Sigmoid colon (tissue), 7 donors: ENCODE measurements around the gene TCP11L2. TPM values are rescaled to one million over a fixed set of nuclear protein-coding genes. Genes with fewer than 3 reads are reported as not detected.
A peak's percentile ranks its signal among the peaks of the same experiment; 100 is the strongest.
"Not testable (repeated sequence)": the region's sequence is repeated elsewhere in the genome, so short reads cannot be mapped to it uniquely, and the experiment has no call there.

Experiments
- DNase-seq: peaks from one replicate; pipeline ENCODE4 v3.0.0-alpha.2; 2019
- H3K27ac ChIP-seq, 4 donors: fragments of 200-600 bp; sonication (generic); one replicate each; pipeline ENCODE4 v1.5.1; 2016 to 2019; ENCODE audit warnings: mild to moderate bottlenecking in 1 of 4
- H3K27me3 ChIP-seq, 3 donors: fragments of 200-600 bp; sonication (generic); one replicate each; pipeline ENCODE4 v1.5.1; 2019; ENCODE audit warnings: mild to moderate bottlenecking in 1 of 3
- H3K36me3 ChIP-seq, 4 donors: fragments of 200-600 bp; sonication (generic); one replicate each; pipeline ENCODE4 v1.5.1; 2016 to 2019
- H3K4me1 ChIP-seq, 4 donors: fragments of 200-600 bp; sonication (generic); one replicate each; pipeline ENCODE4 v1.5.1; 2017 to 2019
- H3K4me3 ChIP-seq, 4 donors: fragments of 200-600 bp; sonication (generic); one replicate each; pipeline ENCODE4 v1.5.1; 2017 to 2019; ENCODE audit warnings: mild to moderate bottlenecking in 2 of 4, moderate library complexity in 1 of 4
- H3K9me3 ChIP-seq, 4 donors: fragments of 200-600 bp in 3 of 4; sonication (generic) in 3 of 4; one replicate each; pipeline versions ENCODE4 v1.5.1 to v1.6.1; 2013 to 2019
- CTCF ChIP-seq, 4 experiments: fragments of 450-650 bp in 3 of 4; fragments of 200-600 bp in 1 of 4; IDR thresholded peaks; one replicate each; pipeline ENCODE4 v1.5.1; 2016 to 2019; ENCODE audit warnings: antibody characterized with exemption in 4 of 4, mild to moderate bottlenecking in 3 of 4, moderate library complexity in 2 of 4
- EP300 ChIP-seq, 4 donors: sonication (generic); formaldehyde crosslinking; IDR thresholded peaks; one replicate each; pipeline ENCODE4 v1.6.1; 2017; ENCODE audit warnings: antibody characterized with exemption in 4 of 4
- POLR2A ChIP-seq, 2 donors: fragments of 450-650 bp; IDR thresholded peaks; one replicate each; pipeline ENCODE4 v1.6.1; 2016; ENCODE audit warnings: antibody characterized with exemption in 2 of 2, mild to moderate bottlenecking in 2 of 2, moderate library complexity in 2 of 2
- POLR2AphosphoS5 ChIP-seq, 4 donors: sonication (generic); formaldehyde crosslinking; IDR thresholded peaks; one replicate each; pipeline ENCODE4 v1.6.1; 2017; ENCODE audit warnings: antibody characterized with exemption in 4 of 4
- WGBS, 2 donors: extraction: QIAGEN DNeasy Blood & Tissue Kit; methylation state at CpG; one replicate each; pipeline ENCODE4 v1.1.7; 2013; 5-methylcytosine and 5-hydroxymethylcytosine counted together
- intact Hi-C: fragments of 100-400 bp; cut with DNase I; formaldehyde crosslinking; loops from one replicate; pipeline ENCODE4 v1.15.1; 2023
- polyA plus RNA-seq, 3 donors: library from polyadenylated mRNA; stranded (reverse); fragments of 200-250 nt; gene quantifications; one replicate each; pipeline ENCODE4 v1.2.3, GENCODE V29; 2013
- total RNA-seq, 4 donors: library from RNA; depleted of rRNA; stranded (reverse); fragments of >200 nt; gene quantifications; one replicate each; pipeline ENCODE4 v1.1.0, GENCODE V29; 2016
- donor health status: healthy with polysubstance abuse.
- donor health status: Bipolar disorder and iron deficiency.
- donor health status: healthy.

Gene TCP11L2
- total and polyA plus RNA-seq, 7 donors: 3.0 to 53.5 (median 38.4) TPM

- Histone ChIP-seq H3K4me1 (no peaks in the 10 kb centered on the region), H3K36me3 (no peaks in the 10 kb centered on the region), H3K27ac (no peak overlapping the region), H3K9me3 (no peaks in the 10 kb centered on the region), H3K4me3 (no peak overlapping the region), H3K27me3 (no peaks in the 10 kb centered on the region)
- intact Hi-C loops: loop anchor here (1.0 kb wide), 1 partner anchor 55 kb away; no protein-coding TSS in a partner anchor
- peak; percentile 67 for DNase-seq
- 9 to 41% methylated on average over 7 of the region's 7 CpGs for WGBS, 2 donors
- TF ChIP-seq CTCF (IDR thresholded peaks at IDR 0.05) (peak; percentile 44 to 61 (median 60)), POLR2A (IDR thresholded peaks at IDR 0.05) (no peak)
Measured at GRCh38 chr12:106282457-106283097, 20.0 kb upstream of the TCP11L2 start.

DNA sequence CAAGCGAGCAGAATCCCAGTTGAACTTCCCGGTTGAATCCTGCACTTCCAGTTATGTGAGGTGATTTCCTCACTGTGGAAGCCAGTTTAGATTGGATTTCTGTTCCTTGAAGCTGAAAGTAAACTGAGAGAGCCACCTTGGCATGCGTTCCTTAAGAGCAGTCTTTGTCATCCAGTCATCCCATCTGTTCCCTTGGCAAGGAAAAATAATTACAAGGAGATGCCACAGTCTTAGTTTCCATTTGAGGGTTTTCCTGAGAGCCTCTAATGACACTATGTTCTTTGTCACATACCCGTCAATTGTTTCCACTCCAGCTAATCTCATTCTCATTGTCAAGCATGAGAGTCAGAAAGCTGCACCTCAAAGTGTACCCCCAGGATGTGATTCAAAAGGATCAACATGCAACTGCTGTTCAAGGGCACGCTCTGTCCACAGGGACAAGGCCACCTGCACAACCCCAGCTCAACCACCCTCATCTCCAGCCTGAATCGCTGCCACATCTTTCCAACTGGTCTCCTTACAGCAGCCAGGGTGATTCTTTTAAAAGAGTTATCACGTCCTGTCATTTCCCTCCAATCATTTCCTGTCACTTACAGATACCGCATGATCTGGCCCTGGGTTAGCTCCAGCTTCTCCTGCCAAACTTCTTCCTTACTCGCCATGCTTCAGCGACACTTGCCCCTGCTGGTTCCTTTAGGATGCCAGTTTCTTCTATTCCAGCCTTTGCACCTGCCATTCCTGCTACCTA, 18.0 kb upstream of the TCP11L2 start:
- TF ChIP-seq POLR2A (IDR thresholded peaks at IDR 0.05) (no peak), POLR2AphosphoS5 (IDR thresholded peaks at IDR 0.05) (no peak), EP300 (IDR thresholded peaks at IDR 0.05) (no peak), CTCF (IDR thresholded peaks at IDR 0.05) (no peak)
- no peaks in the 10 kb centered on the region for H3K9me3 ChIP-seq
- DNase-seq: no peak
- intact Hi-C loops: no loop called here
- no peaks in the 10 kb centered on the region for H3K4me1 ChIP-seq
- no peak overlapping the region for H3K27ac ChIP-seq
- no peaks in the 10 kb centered on the region for H3K27me3 ChIP-seq
- H3K4me3 ChIP-seq: no peak overlapping the region
- WGBS, 2 donors: 57 to 67% methylated on average over 10 of the region's 10 CpGs
- H3K36me3 ChIP-seq: no peaks in the 10 kb centered on the region

DNA sequence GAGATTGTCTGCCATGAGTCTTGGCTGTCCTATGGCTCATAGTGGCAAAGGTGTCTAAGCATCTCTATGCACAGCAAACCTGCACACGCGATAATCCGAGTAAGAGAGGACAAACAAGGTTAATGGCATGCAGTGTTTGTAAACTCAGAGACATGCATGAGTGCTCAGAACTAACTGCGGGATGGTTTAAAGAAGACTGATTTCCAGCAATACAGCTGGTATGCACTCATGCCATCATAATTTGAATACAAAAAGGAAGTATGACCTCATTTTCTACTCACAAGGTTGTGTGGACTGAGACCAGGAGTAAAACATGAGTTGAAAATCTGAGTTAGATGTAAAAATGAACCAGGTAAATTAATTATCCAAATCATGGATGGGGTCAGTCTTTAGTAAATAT, 16.6 kb upstream of the TCP11L2 start:
- no peaks in the 10 kb centered on the region for H3K4me1 ChIP-seq
- H3K27me3 ChIP-seq: no peaks in the 10 kb centered on the region
- TF ChIP-seq POLR2AphosphoS5 (IDR thresholded peaks at IDR 0.05) (no peak), POLR2A (IDR thresholded peaks at IDR 0.05) (no peak), CTCF (IDR thresholded peaks at IDR 0.05) (no peak), EP300 (IDR thresholded peaks at IDR 0.05) (no peak)
- WGBS, 2 donors: 78 to 85% methylated on average over 4 of the region's 4 CpGs
- H3K4me3 ChIP-seq: no peak overlapping the region
- intact Hi-C loops: no loop called here
- H3K27ac ChIP-seq: no peak overlapping the region
- DNase-seq: no peak
- no peaks in the 10 kb centered on the region for H3K36me3 ChIP-seq
- H3K9me3 ChIP-seq: no peaks in the 10 kb centered on the region

GRCh38 chr12:106286576-106287162, 15.9 kb upstream of the TCP11L2 start:
- H3K4me1 ChIP-seq, intact Hi-C loops, H3K36me3 ChIP-seq, H3K9me3 ChIP-seq, H3K27me3 ChIP-seq, H3K27ac ChIP-seq, DNase-seq, H3K4me3 ChIP-seq: not testable (repeated sequence)
- WGBS, 2 donors: 60 to 82% methylated on average over 14 of the region's 14 CpGs

- no peak for DNase-seq
- TF ChIP-seq EP300 (IDR thresholded peaks at IDR 0.05) (no peak), CTCF (IDR thresholded peaks at IDR 0.05) (no peak), POLR2AphosphoS5 (IDR thresholded peaks at IDR 0.05) (no peak), POLR2A (IDR thresholded peaks at IDR 0.05) (no peak)
- WGBS, 2 donors: 82 to 83% methylated on average over 1 of the region's 1 CpG
- Histone ChIP-seq H3K27me3 (no peaks in the 10 kb centered on the region), H3K27ac (no peak overlapping the region), H3K36me3 (no peaks in the 10 kb centered on the region), H3K9me3 (no peaks in the 10 kb centered on the region), H3K4me3 (no peak overlapping the region), H3K4me1 (no peaks in the 10 kb centered on the region)
- intact Hi-C loops: no loop called here
Measured at GRCh38 chr12:106287364-106287763, 15.2 kb upstream of the TCP11L2 start.
